ENCODE measurements around the gene ATG7.
"Not testable (repeated sequence)": the region's sequence is repeated elsewhere in the genome, so short reads cannot be mapped to it uniquely, and the experiment has no call there.

The ATG7 gene

GRCh38 chr3:11511606-11512005 is 239.4 kb downstream of the ATG7 start:
- not testable (repeated sequence) for DNase-seq

- DNase-seq: not testable (repeated sequence)
Measured at GRCh38 chr3:11513125-11513816, 241.1 kb downstream of the ATG7 start.

- no peak for DNase-seq
Measured at GRCh38 chr3:11513817-11514135, 241.6 kb downstream of the ATG7 start.

GRCh38 chr3:11514191-11514821 is 242.1 kb downstream of the ATG7 start:
- DNase-seq: no peak

DNA sequence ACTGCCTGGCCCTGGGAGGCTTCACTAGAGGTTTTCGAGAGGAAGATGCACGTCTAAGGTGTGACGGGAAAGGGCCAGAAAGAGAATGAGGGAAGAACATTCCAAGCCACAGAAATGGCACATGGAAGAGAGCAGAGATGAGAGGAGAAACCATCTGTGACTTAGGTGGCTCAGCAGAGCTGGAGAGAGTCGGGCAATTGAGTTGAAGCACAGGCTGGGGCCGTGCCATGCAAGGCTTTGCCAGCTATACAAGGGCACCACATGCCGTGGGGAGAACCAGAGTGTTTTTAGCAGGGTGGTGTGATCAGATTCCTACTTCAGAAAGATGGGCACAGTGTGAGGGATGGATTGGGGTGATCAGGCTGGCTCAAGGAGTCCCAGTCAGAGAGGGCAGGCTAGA is 245.4 kb downstream of the ATG7 start:
- no peak for DNase-seq

- no peak for DNase-seq
Measured at GRCh38 chr3:11521167-11521566, 249.0 kb downstream of the ATG7 start.

DNA sequence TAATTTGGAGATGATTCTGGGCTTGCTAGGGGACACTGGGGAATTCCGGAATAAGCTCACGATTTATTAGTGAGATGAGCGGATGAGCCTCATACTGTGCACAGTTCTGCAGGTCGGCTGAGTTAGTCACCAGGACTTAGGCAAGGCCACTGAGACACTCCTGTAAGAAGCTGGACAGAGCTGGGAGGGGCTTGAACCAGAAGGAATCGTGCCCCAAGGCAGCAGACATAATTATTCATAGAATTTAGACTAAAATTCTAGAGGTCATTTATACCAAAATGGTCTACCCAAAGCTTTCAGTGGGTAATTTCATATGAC is 250.2 kb downstream of the ATG7 start:
- DNase-seq: no peak

DNA sequence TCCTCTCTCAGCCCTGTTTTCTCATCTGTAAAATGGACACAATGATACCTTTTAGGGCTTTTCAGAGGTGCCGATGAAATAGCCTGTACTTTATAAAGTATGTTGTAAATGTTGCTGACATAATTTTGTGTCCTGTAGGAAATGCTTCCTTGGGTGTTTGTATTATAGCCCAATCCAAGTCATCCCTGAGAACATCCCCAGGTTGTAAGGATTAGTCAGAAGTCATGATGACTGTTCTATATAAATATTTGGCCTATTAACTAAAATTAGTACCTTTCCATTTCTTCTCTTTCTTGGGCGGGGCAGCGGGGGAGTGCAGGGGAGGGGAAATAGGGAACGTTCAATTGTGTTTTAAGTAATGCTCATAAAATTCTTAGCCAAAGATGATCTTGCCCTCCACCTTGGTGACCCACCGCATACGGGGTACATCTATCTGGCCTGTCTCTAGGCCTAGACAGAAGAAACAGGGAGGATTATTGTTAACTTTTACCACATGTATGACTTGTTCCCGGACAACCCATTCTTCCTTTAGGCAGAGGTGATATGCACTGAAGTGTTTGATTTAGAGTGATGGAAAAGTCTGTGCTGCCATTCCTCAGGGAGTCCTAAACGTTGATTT is 250.9 kb downstream of the ATG7 start:
- DNase-seq: no peak

DNA sequence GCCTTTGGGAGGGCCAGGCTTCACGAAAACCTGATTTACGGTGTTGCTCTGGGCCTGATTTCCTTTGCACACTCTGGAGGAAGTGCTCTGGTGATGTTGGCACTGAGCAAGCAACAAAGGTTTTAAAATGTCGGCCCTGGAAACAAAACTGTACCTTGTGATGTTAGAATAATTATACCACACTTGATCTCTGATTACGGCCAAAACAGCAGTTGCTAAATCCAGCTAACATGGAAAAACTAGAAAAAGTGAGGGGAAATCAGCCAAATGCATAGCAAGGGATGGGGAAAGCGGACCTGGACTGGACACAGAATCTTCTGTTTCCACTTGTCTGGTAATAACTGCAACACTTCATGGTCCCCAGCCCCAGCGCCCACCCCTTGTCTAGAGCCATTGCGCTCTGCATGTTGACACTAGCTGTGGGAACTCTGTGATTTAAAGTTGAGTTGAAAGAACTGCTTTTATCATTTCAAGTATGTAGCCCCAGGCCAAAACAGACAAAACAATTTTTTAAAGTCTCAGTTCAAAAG is 251.4 kb downstream of the ATG7 start:
- DNase-seq: no peak

- DNase-seq: not testable (repeated sequence)
Measured at GRCh38 chr3:11526121-11526520, 253.9 kb downstream of the ATG7 start.

DNA sequence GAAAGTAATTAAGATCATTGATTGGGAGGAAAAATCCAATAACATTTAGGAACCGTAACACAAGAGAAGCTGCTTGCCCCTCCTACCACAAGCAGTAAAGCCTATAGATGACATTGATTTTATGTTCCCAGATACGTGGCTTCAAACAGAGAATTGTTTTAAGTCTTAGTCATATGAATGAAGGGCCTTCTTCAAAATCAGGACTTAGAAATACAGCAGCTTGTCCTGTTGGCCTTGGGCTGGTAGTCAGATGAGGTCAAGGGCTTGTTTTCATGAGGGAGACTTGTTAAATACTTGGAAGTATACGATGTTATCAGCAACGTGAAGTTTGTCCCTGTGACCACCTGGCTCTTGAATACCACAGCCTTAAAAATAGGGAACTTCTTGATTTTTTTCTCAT is 257.1 kb downstream of the ATG7 start:
- no peak for DNase-seq

DNA sequence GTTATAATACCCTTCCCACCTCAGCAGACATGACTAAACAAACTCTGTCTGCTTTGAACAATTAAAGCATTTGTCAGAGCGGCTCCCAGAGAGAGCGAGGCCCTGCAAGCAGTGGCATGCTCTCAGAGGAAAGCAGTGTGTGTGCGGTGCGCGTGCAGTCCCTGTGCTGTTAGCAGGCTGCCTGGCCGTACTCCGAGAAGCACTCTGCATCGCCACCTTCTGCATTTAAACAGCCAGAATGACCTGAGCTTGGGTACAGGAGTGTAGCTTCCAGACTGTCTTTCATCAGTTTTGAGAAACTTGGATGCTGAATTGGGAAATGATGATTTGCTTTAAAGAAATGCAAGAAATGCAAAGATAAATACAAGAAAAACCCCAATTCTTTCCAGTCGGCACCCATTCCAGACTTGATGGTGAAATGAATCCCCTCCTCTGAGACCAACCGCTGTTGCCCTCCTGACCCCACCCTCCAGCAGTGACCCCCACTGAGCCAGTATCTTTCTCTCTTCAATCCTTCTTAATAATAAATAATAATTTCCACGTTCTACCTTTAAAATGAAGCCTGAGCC is 258.0 kb downstream of the ATG7 start:
- no peak for DNase-seq

DNA sequence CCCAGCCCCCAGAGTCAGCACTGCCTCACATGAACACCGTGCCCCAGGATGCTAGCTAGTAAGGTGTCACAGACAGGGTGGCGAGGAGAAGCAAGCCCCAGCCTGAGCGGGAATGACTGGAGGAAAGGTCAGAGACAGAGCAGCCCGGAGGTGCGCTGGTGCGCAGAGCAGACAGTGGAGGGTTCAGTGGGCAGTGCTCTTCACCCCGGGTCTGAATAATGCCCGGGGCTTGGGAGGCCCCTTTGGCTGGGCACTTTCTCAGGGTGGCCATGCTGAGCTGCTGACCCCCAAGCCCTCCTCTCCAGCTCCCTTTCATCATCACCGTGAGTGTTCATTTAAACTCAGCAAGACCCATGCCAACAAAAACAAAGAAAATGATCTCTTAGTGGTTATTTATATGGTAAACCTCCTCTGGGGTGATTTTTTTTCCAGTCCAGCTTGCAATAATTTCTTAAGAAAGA is 260.8 kb downstream of the ATG7 start:
- DNase-seq: no peak

GRCh38 chr3:11534011-11534792 is 262.0 kb downstream of the ATG7 start:
- no peak for DNase-seq

DNA sequence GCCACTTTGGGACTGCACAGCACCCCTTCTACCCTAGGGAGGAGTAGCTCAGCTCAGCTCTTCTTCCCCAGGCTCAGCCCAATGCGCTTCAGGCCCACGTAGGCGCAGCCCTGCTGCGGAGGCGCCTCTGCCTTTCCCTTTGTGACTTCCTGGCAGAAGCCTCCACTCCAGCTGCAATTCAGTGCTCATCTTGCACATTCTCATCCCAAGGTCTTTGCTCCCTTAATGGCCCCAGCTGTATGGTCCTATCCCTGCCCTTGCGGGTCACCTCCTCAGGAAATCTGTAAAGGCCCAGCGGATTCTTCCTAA is 262.6 kb downstream of the ATG7 start:
- no peak for DNase-seq

- DNase-seq: no peak
Measured at GRCh38 chr3:11535243-11535960, 263.2 kb downstream of the ATG7 start.

DNA sequence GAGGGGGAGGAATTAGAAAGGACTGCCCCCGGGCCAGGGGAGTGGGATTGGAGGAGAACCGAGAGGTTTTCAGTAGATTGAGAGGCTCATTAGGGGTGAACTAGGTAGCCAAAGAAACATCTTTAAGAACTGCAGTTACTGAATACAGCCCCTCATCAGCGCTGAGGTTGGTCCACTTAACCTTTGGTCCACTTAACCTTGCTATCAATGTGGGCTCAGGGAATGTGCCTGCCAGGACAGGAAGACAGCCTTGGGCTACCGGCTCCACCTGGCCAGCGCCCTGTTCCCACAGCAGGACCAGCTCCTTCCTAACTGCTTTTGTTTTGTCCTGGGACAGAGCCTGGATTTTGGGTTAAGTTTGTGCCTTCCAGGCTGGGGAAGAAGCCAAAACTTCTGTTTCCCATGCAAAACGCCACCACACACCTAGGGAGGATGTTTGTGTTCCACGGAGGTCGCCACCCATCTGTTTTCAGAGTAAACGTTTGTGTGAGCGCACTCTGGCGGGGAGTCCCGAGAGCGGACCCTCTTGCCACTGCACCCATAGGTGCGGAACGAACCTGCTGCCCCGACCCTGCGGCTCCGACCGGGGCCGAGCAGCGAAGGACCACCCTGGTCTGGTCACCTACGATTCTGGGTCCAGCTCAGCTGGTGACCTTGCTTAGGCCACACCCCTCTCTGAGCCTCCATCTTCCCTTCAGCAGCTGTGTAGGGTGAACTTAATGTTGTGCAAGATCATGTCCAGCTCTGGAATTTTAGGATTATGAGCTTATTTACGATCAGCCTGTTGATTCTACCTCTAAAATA is 264.1 kb downstream of the ATG7 start:
- no peak for DNase-seq

GRCh38 chr3:11536936-11537612 is 264.9 kb downstream of the ATG7 start:
- DNase-seq: no peak

DNA sequence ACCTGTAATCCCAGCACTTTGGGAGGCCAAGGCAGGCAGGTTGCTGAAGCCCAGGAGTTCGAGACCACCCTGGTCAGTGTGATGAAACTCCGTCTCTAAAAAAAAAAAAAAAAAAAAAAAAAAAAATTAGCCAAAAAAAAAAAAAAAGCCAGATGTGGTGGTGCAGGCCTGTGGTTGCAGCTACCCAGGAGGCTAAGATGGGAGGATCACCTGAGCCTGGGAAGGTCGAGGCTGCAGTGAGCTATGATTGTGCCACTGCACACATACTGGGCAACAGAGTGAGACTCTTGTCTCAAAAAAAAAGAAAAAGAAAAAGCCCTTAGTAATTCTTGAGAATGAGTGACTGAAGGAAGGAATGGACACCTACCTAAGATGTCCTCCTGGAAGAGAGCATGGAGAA is 266.4 kb downstream of the ATG7 start:
- no peak for DNase-seq

DNA sequence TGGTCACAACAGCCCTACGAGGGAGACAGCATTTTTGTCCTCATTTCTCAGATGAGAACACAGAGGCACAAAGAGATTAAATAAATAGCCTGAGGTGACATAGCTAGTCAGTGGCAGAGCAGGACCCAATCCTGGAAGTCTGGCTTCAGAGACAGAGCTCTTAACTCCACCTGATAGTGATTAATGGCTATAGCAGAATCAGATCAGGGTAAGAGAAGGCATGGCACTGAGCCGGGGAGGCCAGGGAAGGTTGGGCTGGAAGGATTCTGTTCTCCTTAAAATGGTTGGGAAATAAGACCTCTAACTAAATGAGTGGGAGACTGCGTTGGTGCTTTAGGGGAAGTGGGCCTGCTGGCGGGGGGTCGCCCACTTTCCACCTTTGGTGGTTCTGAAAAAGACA is 267.0 kb downstream of the ATG7 start:
- no peak for DNase-seq

DNA sequence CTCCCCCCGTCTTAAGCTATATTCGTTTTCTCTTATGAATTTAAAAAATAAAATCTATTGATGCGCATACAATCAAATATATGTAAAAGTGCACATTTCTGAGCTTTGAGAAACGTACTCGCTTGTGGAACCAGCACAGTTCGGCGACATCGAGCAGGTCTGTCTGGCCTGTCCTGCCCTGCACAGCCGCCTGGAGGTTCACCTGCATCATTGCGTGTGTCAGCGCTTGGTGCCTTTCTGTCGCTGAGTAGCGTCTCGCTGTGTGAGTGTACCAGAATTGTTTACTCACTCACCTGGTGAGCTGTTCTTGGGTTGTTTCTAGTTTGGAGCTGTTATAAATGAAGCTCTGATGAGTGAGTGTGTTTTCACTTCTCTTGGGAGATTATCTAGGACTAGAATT is 267.5 kb downstream of the ATG7 start:
- DNase-seq: no peak
